GM21786 (cell line): Measurements from ENCODE around the gene CMTM8.

ENCODE experiments used
- ATAC-seq: cut with Tn5 transposase; IDR thresholded peaks from one replicate; pipeline ENCODE4 v1.9.1; 2021; ENCODE audit not compliant: unreplicated experiment

CMTM8 gene

DNA sequence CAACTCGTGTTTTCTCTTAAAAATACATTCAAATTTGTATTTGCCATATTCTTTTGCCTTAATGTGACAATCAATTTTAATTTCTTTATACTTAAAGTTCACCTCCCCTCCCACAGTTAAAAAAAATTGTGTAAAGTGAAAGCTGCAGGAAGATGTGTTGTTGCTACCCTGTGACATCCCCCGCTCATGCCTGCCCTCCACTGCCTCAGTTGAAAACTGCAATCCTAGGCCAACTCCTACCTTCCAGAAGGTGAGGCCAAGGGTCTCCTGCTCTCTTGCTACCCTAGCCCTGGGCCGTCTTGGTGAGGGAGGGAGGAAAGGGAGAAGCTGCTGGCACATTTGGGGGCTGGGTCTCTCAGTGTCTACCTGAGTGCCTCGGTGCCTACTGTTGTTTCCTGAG lies 96.2 kb downstream of the CMTM8 start:
- no peak for ATAC-seq

DNA sequence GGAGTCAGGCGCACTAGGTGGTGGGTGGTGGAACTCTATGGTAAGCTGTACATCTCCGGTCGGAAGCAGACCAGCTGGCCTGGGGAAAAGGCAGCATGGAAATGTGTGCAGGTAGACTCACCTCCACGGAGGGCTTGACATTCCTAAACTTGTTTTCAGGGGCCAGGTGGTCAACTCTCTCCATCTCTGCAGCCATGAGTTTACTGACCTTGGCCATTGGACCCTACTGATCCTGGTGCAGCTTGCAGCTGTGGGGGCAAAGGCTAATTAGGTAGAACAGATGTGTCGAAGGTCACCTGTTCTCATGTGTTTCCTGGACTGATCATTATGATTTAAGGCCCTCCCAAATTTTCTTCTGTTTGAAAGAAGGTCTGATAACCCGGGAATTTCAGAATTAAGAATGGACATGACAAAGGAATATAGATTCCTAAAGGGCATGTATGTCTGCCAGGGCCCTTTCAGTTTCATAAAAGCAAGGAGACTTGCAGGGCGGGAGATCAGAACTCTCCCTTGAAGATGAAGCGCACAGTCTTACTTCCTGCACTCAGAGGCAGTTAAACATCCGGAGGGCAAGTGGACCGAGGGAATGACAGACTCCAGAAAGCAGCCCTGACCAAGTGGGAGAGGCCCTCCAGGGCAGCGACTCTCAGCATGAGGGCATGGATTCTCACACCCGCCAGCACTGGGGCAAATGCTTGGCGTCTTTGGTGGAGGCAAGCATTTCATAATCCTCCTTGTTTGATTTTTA lies 97.1 kb downstream of the CMTM8 start:
- ATAC-seq = no peak

GRCh38 chr3:32336113-32336498 lies 97.6 kb downstream of the CMTM8 start:
- ATAC-seq = no peak

- no peak for ATAC-seq
These were observed 99.0 kb downstream of the CMTM8 start for GRCh38 chr3:32337505-32337904.

- ATAC-seq = no peak
These were observed 101.6 kb downstream of the CMTM8 start for GRCh38 chr3:32340039-32340438.

GRCh38 chr3:32340611-32341365 lies 102.3 kb downstream of the CMTM8 start:
- ATAC-seq = no peak

DNA sequence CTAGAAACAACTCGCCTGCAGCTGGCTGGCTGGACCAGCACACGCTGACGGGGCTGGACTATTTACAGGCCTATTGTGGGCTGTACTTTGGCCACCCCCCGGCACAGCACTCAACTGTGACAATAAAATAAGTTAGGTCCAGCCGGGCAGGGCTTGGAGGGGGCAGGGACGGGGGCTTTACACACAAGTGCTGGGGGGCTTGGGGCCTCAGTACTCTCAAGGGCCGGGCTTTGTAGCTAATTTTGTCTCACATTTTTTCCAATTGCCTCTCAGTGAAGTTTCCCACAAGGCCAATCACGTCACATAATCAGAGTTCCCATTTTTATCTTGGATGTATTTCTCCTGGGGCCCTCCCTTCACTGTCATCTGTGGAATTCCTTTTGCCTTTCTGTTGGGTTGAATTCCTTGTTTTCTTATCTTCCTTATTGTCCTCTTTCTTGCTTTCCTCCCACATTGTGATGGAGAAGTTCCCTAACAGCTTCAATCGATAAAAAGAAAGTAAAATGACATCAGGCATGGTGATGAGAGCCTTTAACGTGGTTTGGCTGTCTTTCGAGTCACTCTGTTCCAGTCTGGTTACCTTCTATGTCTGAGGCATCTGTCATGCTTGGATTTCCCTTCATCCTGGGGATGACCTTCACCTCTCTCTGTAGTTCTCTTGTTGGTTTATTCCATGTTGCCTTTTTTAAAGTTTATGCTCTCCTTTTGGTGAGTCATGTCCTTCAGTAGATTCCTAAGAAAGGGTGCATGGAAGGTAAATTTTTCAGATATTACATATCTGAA lies 109.1 kb downstream of the CMTM8 start:
- no peak for ATAC-seq

- ATAC-seq = no peak
These were observed 110.7 kb downstream of the CMTM8 start for GRCh38 chr3:32349184-32349583.

- no peak for ATAC-seq
These were observed 114.1 kb downstream of the CMTM8 start for GRCh38 chr3:32352563-32352962.

DNA sequence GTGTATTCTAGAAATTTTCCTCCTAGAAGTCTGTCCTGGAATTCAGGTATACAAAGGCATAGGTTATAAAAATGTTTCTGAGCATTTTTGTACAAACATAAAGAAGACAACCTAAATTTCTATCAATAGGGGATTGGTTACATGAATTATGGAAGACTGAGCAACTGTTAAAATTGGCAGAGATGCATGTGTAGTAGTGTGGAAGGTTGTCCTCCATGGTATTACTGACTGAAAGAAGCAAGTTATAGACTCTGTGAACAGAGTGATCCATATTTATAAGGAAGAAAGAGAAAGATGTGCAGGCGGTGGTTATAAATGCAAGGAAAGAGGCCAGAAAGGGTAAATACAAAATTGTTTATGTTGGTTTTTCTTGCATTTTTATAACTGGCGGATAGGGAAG lies 114.9 kb downstream of the CMTM8 start:
- ATAC-seq = no peak

DNA sequence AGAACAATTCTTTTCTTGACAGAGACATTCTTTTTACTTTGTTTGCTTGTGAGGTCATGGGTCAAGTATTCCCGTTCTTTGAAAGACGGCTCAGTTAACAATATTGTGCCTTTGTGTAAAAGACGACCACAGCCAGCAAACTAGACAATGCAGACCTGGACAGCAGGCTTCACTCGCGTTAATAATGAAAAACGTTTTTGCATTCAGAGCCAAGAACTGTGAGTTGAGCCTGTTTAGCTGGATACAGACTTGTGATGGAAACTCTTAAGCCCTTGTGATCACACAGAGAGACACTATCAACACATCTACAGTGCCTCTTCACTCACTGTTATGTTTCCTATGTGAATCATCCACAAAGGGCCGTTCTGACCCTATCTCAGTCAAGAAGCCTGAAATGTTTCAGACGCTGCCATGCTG lies 115.9 kb downstream of the CMTM8 start:
- ATAC-seq = no peak

DNA sequence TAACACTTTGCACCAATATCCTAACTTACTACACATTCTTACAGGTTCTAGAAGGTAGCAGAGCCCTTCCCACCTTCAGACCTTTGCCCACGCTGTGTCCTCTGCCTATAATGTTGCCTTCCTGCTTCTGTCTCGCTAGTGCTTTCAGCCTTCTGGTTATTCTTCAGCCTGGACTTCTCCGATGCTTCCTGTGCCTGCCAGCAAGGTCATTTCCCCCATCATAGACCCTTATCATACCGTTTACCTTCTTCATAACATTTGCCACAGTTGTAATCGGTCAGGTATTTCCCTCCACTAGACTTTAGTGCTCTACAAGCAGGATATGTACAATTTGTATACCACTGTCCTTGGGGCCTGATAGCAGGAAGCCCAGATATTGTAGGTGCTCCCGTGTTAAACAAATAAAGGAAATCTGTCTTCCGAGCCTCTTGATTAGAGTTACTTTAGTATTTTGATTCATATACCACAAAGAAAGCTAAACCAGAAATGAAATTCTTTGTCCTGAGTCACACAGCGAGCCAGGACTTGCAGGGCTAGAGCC lies 117.3 kb downstream of the CMTM8 start:
- no peak for ATAC-seq

GRCh38 chr3:32359766-32360492 lies 121.4 kb downstream of the CMTM8 start:
- no peak for ATAC-seq

DNA sequence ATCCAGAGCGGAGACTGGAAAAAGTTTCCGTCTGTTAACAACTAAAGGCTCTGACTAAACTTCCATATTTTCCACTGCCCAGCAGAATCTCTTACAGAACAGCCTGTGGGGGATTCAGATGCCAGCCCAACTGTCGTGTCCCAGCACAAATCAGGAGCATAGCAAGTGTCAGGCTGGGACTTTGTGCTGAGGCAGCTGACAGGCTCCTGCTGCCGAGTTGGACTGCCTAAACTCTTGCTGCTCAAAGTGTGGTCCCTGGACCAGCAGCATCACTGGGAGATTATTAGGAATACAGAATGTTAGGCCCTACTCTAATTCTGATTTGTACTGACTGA lies 122.0 kb downstream of the CMTM8 start:
- ATAC-seq = no peak

DNA sequence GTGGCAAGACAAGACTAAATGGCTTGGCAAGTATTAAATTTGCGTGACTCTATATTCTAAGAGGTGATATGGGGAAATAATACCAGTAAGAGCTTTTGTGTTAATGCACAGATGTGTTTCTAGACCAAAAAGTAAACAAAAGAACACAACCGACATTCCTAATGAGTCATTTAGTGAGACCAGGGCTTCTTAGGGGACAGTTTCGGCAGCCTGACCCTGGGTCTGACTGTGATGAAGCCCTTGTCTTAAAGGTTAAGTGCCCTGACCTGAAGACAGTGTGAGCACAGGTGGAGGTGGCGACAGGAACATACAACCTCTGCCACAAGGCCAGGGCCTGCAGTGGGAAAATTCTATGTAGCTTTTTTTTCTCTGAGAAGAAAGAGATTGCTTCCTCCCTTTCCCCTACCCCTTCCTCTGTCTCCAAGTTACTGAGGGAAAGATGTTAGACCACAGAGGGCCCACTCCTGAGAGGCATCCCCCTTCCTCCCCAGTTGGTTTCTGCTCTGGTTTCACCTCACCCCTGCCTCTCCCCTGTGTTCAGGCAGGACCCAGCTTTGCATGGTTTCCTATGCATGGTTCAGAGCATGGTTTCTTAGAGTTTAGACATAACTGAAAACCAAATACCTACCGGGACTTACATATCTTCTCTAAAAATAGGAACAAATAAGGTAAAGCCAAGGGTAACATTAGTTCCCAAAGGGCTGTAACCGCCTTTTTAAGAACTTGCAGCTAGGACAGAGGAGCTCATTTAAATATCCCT lies 128.3 kb downstream of the CMTM8 start:
- peak; percentile 73 for ATAC-seq

GRCh38 chr3:32367442-32367841 lies 129.0 kb downstream of the CMTM8 start:
- peak; percentile 3 for ATAC-seq

DNA sequence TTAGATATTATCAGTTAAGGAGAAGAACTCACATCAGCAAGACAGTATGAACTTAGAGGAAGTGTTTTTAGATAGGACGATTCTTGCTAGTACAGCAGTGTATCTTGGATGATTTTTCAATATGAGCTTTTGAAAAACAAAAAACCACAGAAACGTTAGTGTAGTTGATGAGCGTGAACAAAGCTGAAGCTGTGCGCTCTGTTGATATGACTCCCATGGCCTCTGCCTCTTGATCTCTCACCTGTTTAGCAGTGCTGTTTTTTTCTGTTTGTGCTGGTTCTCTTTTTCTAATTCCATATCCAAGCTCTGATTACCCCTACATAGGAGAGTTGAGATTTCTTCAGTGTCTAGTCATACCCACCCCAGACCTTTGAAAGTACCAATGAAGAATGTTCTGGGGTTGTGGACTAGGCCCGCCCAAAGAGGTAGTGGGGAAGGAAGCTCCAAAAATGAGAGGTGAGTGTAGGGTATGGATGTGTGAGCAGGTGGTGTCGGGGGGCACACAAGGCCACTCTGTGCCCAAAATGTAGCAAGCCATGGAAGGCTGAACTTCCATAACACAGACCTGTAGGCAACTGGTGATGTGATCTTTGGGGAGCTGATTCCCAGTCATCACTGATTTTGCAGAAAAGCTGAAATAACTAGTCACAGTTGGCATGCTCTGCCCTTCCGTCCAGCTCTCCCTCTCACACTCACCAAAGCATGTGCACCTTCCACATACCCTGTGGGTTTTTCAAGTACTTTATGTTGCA lies 133.2 kb downstream of the CMTM8 start:
- no peak for ATAC-seq

DNA sequence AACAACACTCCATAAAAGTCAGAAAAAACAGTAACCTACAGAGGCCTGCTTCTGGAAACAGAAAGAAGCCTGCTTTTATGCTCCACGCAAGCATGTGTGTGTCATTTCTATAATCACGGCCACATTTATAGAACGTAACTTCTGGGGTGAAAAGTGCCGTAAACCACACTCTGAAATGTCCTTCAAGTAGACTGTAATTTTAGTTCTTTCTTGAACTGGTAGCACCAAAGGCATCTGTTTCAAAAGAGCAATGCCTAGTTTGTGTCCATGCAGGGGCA lies 133.7 kb downstream of the CMTM8 start:
- ATAC-seq = no peak

GRCh38 chr3:32373276-32373675 lies 134.8 kb downstream of the CMTM8 start:
- no peak for ATAC-seq

- no peak for ATAC-seq
These were observed 135.4 kb downstream of the CMTM8 start for GRCh38 chr3:32373844-32374243.
